A673 (cell line): ENCODE measurements around the gene VSTM2L. TPM values are rescaled to one million over a fixed set of nuclear protein-coding genes. Genes with fewer than 3 reads are reported as not detected.

Experiments
- BruUV-seq: library from RNA; stranded (reverse); fragments of 400-500 nt; replicated peaks from 2 replicates; lab custom pipeline; 2021; lab: Mats Ljungman, UMichigan
- CTCF ChIA-PET: fragments of 300-600 bp; sonication (Branson Sonifier 250); formaldehyde crosslinking; loops from one replicate; lab custom pipeline; 2022; ENCODE audit warnings: antibody characterized with exemption; lab: Charles Lee
- POLR2A ChIA-PET: fragments of 300-600 bp; sonication (Branson Sonifier 250); formaldehyde crosslinking; loops from one replicate; lab custom pipeline; 2022; ENCODE audit warnings: antibody characterized with exemption; ENCODE audit not compliant: low non-redundant PET; lab: Charles Lee
- DNase-seq: peaks from one replicate; pipeline ENCODE4 v3.0.0-alpha.2; 2015; ENCODE audit warnings: low spot score
- H3K27ac ChIP-seq: fragments of 200-600 bp; sonication (generic); 2 replicates; pipeline ENCODE4 v1.5.1; 2016; ENCODE audit warnings: mixed run types, low read depth, mild to moderate bottlenecking, mixed read lengths, antibody characterized with exemption, low read length; ENCODE audit not compliant: poor library complexity, severe bottlenecking
- H3K27me3 ChIP-seq: fragments of 200-600 bp; sonication (generic); replicated peaks from 2 replicates; pipeline ENCODE4 v1.6.1; 2017; ENCODE audit warnings: mixed run types, low read depth, mild to moderate bottlenecking, mixed read lengths, antibody characterized with exemption, low read length; ENCODE audit not compliant: insufficient read depth, poor library complexity
- H3K36me3 ChIP-seq: fragments of 200-600 bp; sonication (generic); 2 replicates; pipeline ENCODE4 v1.6.1; 2016; ENCODE audit warnings: mixed run types, mild to moderate bottlenecking, mixed read lengths, antibody characterized with exemption, low read length; ENCODE audit not compliant: insufficient read depth, poor library complexity, severe bottlenecking
- H3K4me1 ChIP-seq: fragments of 200-600 bp; sonication (generic); 2 replicates; pipeline ENCODE4 v1.6.1; 2017; ENCODE audit warnings: mixed run types, mild to moderate bottlenecking, mixed read lengths, antibody characterized with exemption, low read length; ENCODE audit not compliant: insufficient read depth, poor library complexity, severe bottlenecking
- H3K4me3 ChIP-seq: fragments of 200-600 bp; sonication (generic); 2 replicates; pipeline ENCODE4 v1.5.1; 2016; ENCODE audit warnings: low read depth, mixed run types, mild to moderate bottlenecking, mixed read lengths, low read length; ENCODE audit not compliant: poor library complexity, severe bottlenecking
- H3K9me3 ChIP-seq: fragments of 200-600 bp; sonication (generic); 2 replicates; pipeline ENCODE4 v1.6.1; 2016; ENCODE audit warnings: mixed run types, low read depth, mild to moderate bottlenecking, mixed read lengths, antibody characterized with exemption, low read length; ENCODE audit not compliant: poor library complexity, severe bottlenecking
- EZH2 ChIP-seq: fragments of 200-600 bp; sonication (generic); IDR thresholded peaks from 2 replicates; pipeline ENCODE4 v1.6.1; 2017; ENCODE audit warnings: borderline replicate concordance, low read depth, mild to moderate bottlenecking, mixed read lengths, antibody characterized with exemption, low read length; ENCODE audit not compliant: poor library complexity, severe bottlenecking
- intact Hi-C: fragments of 100-400 bp; cut with micrococcal nuclease; formaldehyde crosslinking; loops from one replicate; pipeline ENCODE4 v1.10.0; 2022; ENCODE audit not compliant: unreplicated experiment
- total RNA-seq: library from RNA; stranded (reverse); gene quantifications from 2 replicates; pipeline ENCODE4 v1.2.3, GENCODE V29; 2021
- TF ChIP-seq, protein P1 (sequence below): fragments of 300-800, 200-600 bp; sonication (generic); conservative IDR thresholded peaks from 2 replicates; pipeline ENCODE4 v1.5.1; 2017; ENCODE audit warnings: low read depth, mild to moderate bottlenecking, antibody characterized with exemption, low read length, moderate library complexity, mixed read lengths

The VSTM2L gene
- total RNA-seq, 1 experiment from 2014 or later: 23.3 TPM

GRCh38 chr20:37948956-37949355, 46.0 kb downstream of the VSTM2L start:
- POLR2A ChIA-PET: no interaction called here
- no peak overlapping the region for H3K27ac ChIP-seq
- no peak overlapping the region for H3K4me3 ChIP-seq
- no peak for DNase-seq
- H3K9me3 ChIP-seq: no peaks in the 10 kb centered on the region
- no peaks in the 10 kb centered on the region for H3K36me3 ChIP-seq
- no peaks in the 10 kb centered on the region for H3K27me3 ChIP-seq
- CTCF ChIA-PET: no interaction called here
- H3K4me1 ChIP-seq: no peaks in the 10 kb centered on the region
- intact Hi-C loops: no loop called here
- no TSS peak for BruUV-seq
- TF ChIP-seq EZH2: no peak
- TF ChIP-seq, protein P1, sequence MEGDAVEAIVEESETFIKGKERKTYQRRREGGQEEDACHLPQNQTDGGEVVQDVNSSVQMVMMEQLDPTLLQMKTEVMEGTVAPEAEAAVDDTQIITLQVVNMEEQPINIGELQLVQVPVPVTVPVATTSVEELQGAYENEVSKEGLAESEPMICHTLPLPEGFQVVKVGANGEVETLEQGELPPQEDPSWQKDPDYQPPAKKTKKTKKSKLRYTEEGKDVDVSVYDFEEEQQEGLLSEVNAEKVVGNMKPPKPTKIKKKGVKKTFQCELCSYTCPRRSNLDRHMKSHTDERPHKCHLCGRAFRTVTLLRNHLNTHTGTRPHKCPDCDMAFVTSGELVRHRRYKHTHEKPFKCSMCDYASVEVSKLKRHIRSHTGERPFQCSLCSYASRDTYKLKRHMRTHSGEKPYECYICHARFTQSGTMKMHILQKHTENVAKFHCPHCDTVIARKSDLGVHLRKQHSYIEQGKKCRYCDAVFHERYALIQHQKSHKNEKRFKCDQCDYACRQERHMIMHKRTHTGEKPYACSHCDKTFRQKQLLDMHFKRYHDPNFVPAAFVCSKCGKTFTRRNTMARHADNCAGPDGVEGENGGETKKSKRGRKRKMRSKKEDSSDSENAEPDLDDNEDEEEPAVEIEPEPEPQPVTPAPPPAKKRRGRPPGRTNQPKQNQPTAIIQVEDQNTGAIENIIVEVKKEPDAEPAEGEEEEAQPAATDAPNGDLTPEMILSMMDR: no peak

DNA sequence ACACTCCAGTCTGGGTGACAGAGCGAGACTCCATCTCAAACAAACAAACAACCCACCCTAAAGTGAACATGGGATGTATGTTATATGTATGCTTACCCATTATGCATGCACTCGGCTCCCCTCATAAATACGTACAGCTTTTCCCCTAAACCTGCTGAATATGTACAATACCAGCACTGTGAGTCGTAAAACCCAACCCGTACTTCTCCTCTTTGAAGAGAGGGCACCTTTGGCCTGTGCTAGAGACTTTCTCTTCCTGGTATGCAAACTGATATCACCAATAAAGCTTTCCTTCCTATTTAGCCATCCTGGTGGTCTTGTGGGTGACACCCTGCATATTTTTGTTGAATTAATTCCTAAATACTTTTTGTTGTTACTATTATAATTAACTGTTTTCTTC, 51.3 kb downstream of the VSTM2L start:
- H3K27me3 ChIP-seq: no peaks in the 10 kb centered on the region
- TF ChIP-seq EZH2: no peak
- TF ChIP-seq, protein P1: no peak
- POLR2A ChIA-PET: no interaction called here
- no TSS peak for BruUV-seq
- CTCF ChIA-PET: no interaction called here
- DNase-seq: no peak
- no peaks in the 10 kb centered on the region for H3K36me3 ChIP-seq
- no peaks in the 10 kb centered on the region for H3K9me3 ChIP-seq
- intact Hi-C loops: no loop called here
- H3K27ac ChIP-seq: no peak overlapping the region
- no peak overlapping the region for H3K4me3 ChIP-seq
- H3K4me1 ChIP-seq: peaks cover 9% of the 10 kb centered on the region

- POLR2A ChIA-PET: no interaction called here
- TF ChIP-seq, protein P1: no peak
- no peak for TF ChIP-seq EZH2
- no peak overlapping the region for H3K27ac ChIP-seq
- H3K4me1 ChIP-seq: peaks cover 9% of the 10 kb centered on the region
- no TSS peak for BruUV-seq
- no peaks in the 10 kb centered on the region for H3K36me3 ChIP-seq
- no peaks in the 10 kb centered on the region for H3K9me3 ChIP-seq
- H3K4me3 ChIP-seq: no peak overlapping the region
- H3K27me3 ChIP-seq: no peaks in the 10 kb centered on the region
- intact Hi-C loops: no loop called here
- CTCF ChIA-PET: no interaction called here
- DNase-seq: no peak
Measured at GRCh38 chr20:37954626-37955025, 51.7 kb downstream of the VSTM2L start.
